GM19025 (cell line): ENCODE data around the gene OGN.
"Not testable (repeated sequence)": the region's sequence is repeated elsewhere in the genome, so short reads cannot be mapped to it uniquely, and the experiment has no call there.

Experiments used
- ATAC-seq: cut with Tn5 transposase; IDR thresholded peaks from one replicate; pipeline ENCODE4 v1.9.1; 2021; ENCODE audit warnings: mild to moderate bottlenecking, low read depth, moderate library complexity; ENCODE audit not compliant: unreplicated experiment

OGN gene

GRCh38 chr9:92404042-92404836 lies at the start of gene OGN:
OGN (minus strand) TSS chr9:92404578; CDS start chr9:92403407, 1,171 bp downstream.
- ATAC-seq = no peak

- no peak for ATAC-seq
These were observed 42.2 kb upstream of the OGN start for GRCh38 chr9:92446536-92446935.

GRCh38 chr9:92444841-92445240 lies 40.5 kb upstream of the OGN start:
- ATAC-seq = no peak

GRCh38 chr9:92440751-92441046 lies 36.3 kb upstream of the OGN start:
- ATAC-seq = no peak

- ATAC-seq = no peak
These were observed 35.8 kb upstream of the OGN start for GRCh38 chr9:92439921-92440750.

- no peak for ATAC-seq
These were observed 34.6 kb upstream of the OGN start for GRCh38 chr9:92438900-92439526.

GRCh38 chr9:92435263-92435662 lies 30.9 kb upstream of the OGN start:
- ATAC-seq = no peak

GRCh38 chr9:92432972-92433548 lies 28.7 kb upstream of the OGN start:
- ATAC-seq = no peak

- ATAC-seq = no peak
These were observed 28.0 kb upstream of the OGN start for GRCh38 chr9:92432350-92432749.

GRCh38 chr9:92429836-92430235 lies 25.5 kb upstream of the OGN start:
- no peak for ATAC-seq

GRCh38 chr9:92426501-92427145 lies 22.2 kb upstream of the OGN start:
- ATAC-seq = no peak

- ATAC-seq = no peak
These were observed 21.1 kb upstream of the OGN start for GRCh38 chr9:92425474-92425873.

GRCh38 chr9:92424340-92424739 lies 20.0 kb upstream of the OGN start, which contains the start of gene OMD:
OMD (minus strand) TSS chr9:92424471; CDS start chr9:92417558, 6,913 bp downstream.
- no peak for ATAC-seq

- no peak for ATAC-seq
These were observed 19.2 kb upstream of the OGN start for GRCh38 chr9:92423612-92424011.

- ATAC-seq = no peak
These were observed 18.4 kb upstream of the OGN start for GRCh38 chr9:92422611-92423338.

GRCh38 chr9:92414566-92414965 lies 10.2 kb upstream of the OGN start:
- no peak for ATAC-seq

- not testable (repeated sequence) for ATAC-seq
These were observed 6.8 kb upstream of the OGN start for GRCh38 chr9:92411157-92411556.

GRCh38 chr9:92408747-92409478 lies 4.5 kb upstream of the OGN start:
- ATAC-seq = no peak

GRCh38 chr9:92407818-92408217 lies 3.4 kb upstream of the OGN start:
- no peak for ATAC-seq
